Caco-2 (cell line): ENCODE measurements around the gene CXCR6. TPM values are rescaled to one million over a fixed set of nuclear protein-coding genes. Genes with fewer than 3 reads are reported as not detected.
"Not testable (repeated sequence)": the region's sequence is repeated elsewhere in the genome, so short reads cannot be mapped to it uniquely, and the experiment has no call there.

ENCODE experiments used
- BruUV-seq: library from RNA; stranded (reverse); fragments of 400-500 nt; replicated peaks from 2 replicates; lab custom pipeline; 2021; lab: Mats Ljungman, UMichigan
- CTCF ChIA-PET: fragments of 300-600 bp; sonication (Branson Sonifier 250); formaldehyde crosslinking; loops from one replicate; lab custom pipeline; 2022; ENCODE audit warnings: antibody characterized with exemption; lab: Charles Lee
- POLR2A ChIA-PET: fragments of 300-600 bp; sonication (Branson Sonifier 250); formaldehyde crosslinking; loops from one replicate; lab custom pipeline; 2022; ENCODE audit warnings: antibody characterized with exemption; lab: Charles Lee
- DNase-seq, 2 experiments: peaks; one replicate each; pipeline versions ENCODE4 v3.0.0 to v3.0.0-alpha.2; 2020 to 2022
- H3K27me3 ChIP-seq: replicated peaks from 2 replicates; pipeline ENCODE4 v1.6.0; 2011; ENCODE audit warnings: low read length; ENCODE audit not compliant: control insufficient read depth, insufficient read depth
- H3K36me3 ChIP-seq: 2 replicates; pipeline ENCODE4 v1.5.1; 2011; ENCODE audit warnings: low read length; ENCODE audit not compliant: control insufficient read depth, insufficient read depth
- H3K4me1 ChIP-seq: fragments of 250-450 bp; sonication (Bioruptor Pico); 2 replicates; pipeline ENCODE4 v1.5.1; 2020; ENCODE audit warnings: mild to moderate bottlenecking
- H3K4me3 ChIP-seq: 2 replicates; pipeline ENCODE4 v1.5.1; 2011; ENCODE audit warnings: low read depth, mild to moderate bottlenecking, control low read depth, low read length
- H3K9me3 ChIP-seq: fragments of 250-450 bp; sonication (Bioruptor Pico); 2 replicates; pipeline ENCODE4 v1.5.1; 2020; ENCODE audit warnings: mild to moderate bottlenecking, moderate library complexity
- H3K27ac Mint-ChIP-seq: one replicate; pipeline ENCODE4 v1.8.0; 2022; ENCODE audit warnings: mixed read lengths; ENCODE audit not compliant: unreplicated experiment
- H3K27me3 Mint-ChIP-seq: one replicate; pipeline ENCODE4 v1.8.0; 2022; ENCODE audit warnings: mixed read lengths; ENCODE audit not compliant: insufficient read depth, unreplicated experiment
- H3K36me3 Mint-ChIP-seq: one replicate; pipeline ENCODE4 v1.8.0; 2022; ENCODE audit warnings: mild to moderate bottlenecking, mixed read lengths; ENCODE audit not compliant: insufficient read depth, unreplicated experiment
- H3K4me1 Mint-ChIP-seq: one replicate; pipeline ENCODE4 v1.8.0; 2022; ENCODE audit warnings: low read depth, mixed read lengths; ENCODE audit not compliant: unreplicated experiment
- H3K4me3 Mint-ChIP-seq: one replicate; pipeline ENCODE4 v1.8.0; 2022; ENCODE audit warnings: mild to moderate bottlenecking, moderate library complexity, mixed read lengths; ENCODE audit not compliant: unreplicated experiment
- H3K9me3 Mint-ChIP-seq: one replicate; pipeline ENCODE4 v1.8.0; 2022; ENCODE audit warnings: mixed read lengths; ENCODE audit not compliant: unreplicated experiment
- CTCF ChIP-seq, 2 experiments: fragments of 200-600 bp in 1 of 2; IDR thresholded peaks; 1 replicate in 1 of 2; 2 replicates in 1 of 2; pipeline versions ENCODE4 v1.5.1 to v1.8.0; 2011 to 2022; ENCODE audit warnings: antibody characterized with exemption in 1 of 2, control low read depth in 1 of 2, inconsistent platforms in 1 of 2, low read depth in 1 of 2, low read length in 1 of 2, mild to moderate bottlenecking in 1 of 2, moderate library complexity in 1 of 2; ENCODE audit not compliant: insufficient read depth in 1 of 2, severe bottlenecking in 1 of 2, unreplicated experiment in 1 of 2
- intact Hi-C: fragments of 100-400 bp; cut with micrococcal nuclease; formaldehyde crosslinking; loops from one replicate; pipeline ENCODE4 v1.10.0; 2022; ENCODE audit not compliant: unreplicated experiment
- total RNA-seq: library from RNA; stranded (reverse); gene quantifications from 2 replicates; pipeline ENCODE4 v1.2.3, GENCODE V29; 2022

CXCR6 gene
- total RNA-seq, 1 experiment from 2014 or later, result not detected

- Mint-ChIP-seq H3K4me1 (peaks cover 7% of the 10 kb centered on the region), H3K9me3 (no peaks in the 10 kb centered on the region), H3K27ac (peak within 1 kb of the TSS; percentile 83), H3K4me3 (peak within 1 kb of the TSS; percentile 80), H3K36me3 (no peaks in the 10 kb centered on the region), H3K27me3 (peaks cover 5% of the 10 kb centered on the region)
- intact Hi-C loops, result loop anchor here (2.0 kb wide), 1 partner anchor 83 kb away; no protein-coding TSS in a partner anchor
- peak; percentile 93 for DNase-seq
- BruUV-seq, result TSS peak; percentile 69
- Histone ChIP-seq H3K36me3 (no peaks in the 10 kb centered on the region), H3K27me3 (no peaks in the 10 kb centered on the region), H3K4me3 (peak within 1 kb of the TSS; percentile 87), H3K9me3 (no peaks in the 10 kb centered on the region), H3K4me1 (0 out of 2 replicates have a peak, but pooled peaks cover 5% of the 10 kb centered on the region)
- POLR2A ChIA-PET, result no interaction called here
- CTCF ChIA-PET, result no interaction called here
- no peak for TF ChIP-seq CTCF (IDR thresholded peaks at IDR 0.05; ENCODE audit: insufficient read depth in 1 of 2, low read depth in 1 of 2, low read length in 1 of 2, severe bottlenecking in 1 of 2, unreplicated experiment in 1 of 2)
Measured at GRCh38 chr3:45995236-45996192, 52.2 kb downstream of the CXCR6 start, which contains the start of gene FYCO1. Gene FYCO1 (minus strand): TSS chr3:45995824. CDS start chr3:45984910, 10,914 bp downstream.

DNA sequence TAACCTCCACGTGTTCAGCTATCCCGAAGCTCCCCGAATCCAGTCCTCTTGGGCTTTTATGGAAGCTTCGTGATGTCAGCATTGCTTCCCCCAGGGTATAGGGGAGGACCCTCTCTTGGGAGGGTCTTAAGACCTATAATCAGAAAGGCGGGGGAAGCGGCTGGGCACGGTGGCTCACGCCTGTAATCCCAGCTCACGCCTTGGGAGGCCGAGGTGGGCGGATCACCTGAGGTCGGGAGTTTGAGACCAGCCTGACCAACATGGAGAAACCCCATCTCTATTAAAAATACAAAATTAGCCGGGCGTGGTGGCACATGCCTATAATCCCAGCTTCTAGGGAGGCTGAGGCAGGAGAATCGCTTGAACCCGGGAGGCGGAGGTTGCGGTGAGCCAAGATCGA is 54.2 kb downstream of the CXCR6 start:
- CTCF ChIA-PET, H3K36me3 Mint-ChIP-seq, H3K27me3 ChIP-seq, DNase-seq, intact Hi-C loops, H3K4me3 Mint-ChIP-seq, H3K9me3 Mint-ChIP-seq, H3K27me3 Mint-ChIP-seq, H3K27ac Mint-ChIP-seq, H3K4me3 ChIP-seq, BruUV-seq, H3K4me1 ChIP-seq, H3K9me3 ChIP-seq, POLR2A ChIA-PET, H3K36me3 ChIP-seq, H3K4me1 Mint-ChIP-seq: not testable (repeated sequence)

GRCh38 chr3:45997942-45998341 is 54.7 kb downstream of the CXCR6 start:
- H3K9me3 ChIP-seq, result no peaks in the 10 kb centered on the region
- no peaks in the 10 kb centered on the region for H3K36me3 ChIP-seq
- Mint-ChIP-seq H3K27me3 (peaks cover 5% of the 10 kb centered on the region), H3K27ac (no peak overlapping the region), H3K36me3 (no peaks in the 10 kb centered on the region), H3K9me3 (no peaks in the 10 kb centered on the region), H3K4me1 (peaks cover 7% of the 10 kb centered on the region), H3K4me3 (no peak overlapping the region)
- DNase-seq, result no peak
- ChIA-PET CTCF (no interaction called here), POLR2A (no interaction called here)
- H3K4me3 ChIP-seq, result no peak overlapping the region
- no TSS peak for BruUV-seq
- H3K27me3 ChIP-seq, result no peaks in the 10 kb centered on the region
- 0 out of 2 replicates have a peak, but pooled peaks cover 5% of the 10 kb centered on the region for H3K4me1 ChIP-seq
- TF ChIP-seq CTCF (IDR thresholded peaks at IDR 0.05; ENCODE audit: insufficient read depth in 1 of 2, low read depth in 1 of 2, low read length in 1 of 2, severe bottlenecking in 1 of 2, unreplicated experiment in 1 of 2), result no peak
- intact Hi-C loops, result no loop called here

Other genes with a start within 250 kb of the CXCR6 start
- 0.39 and 1.4 TPM in 2 replicates for gene SLC6A20, start 146.9 kb upstream of the CXCR6 start, total RNA-seq
- gene LZTFL1, start 101.3 kb upstream of the CXCR6 start, total RNA-seq, result 8.0 and 9.1 TPM in 2 replicates
- gene CCR9, start 56.9 kb upstream of the CXCR6 start, total RNA-seq, result not detected in 2 replicates
- 10.8 and 10.9 TPM in 2 replicates for gene FYCO1, start 52.4 kb downstream of the CXCR6 start, total RNA-seq
- gene XCR1, start 84.0 kb downstream of the CXCR6 start, total RNA-seq, result not detected in 2 replicates